Mesenchymal stem cell (in vitro differentiated cells and primary cell): ENCODE results near the gene LTO1.

Source experiments
- DNase-seq: peaks from one replicate; pipeline ENCODE4 v3.0.0-alpha.2; 2013
- H2AFZ ChIP-seq: one replicate; pipeline ENCODE4 v1.6.1; 2013; ENCODE audit warnings: low read depth, mild to moderate bottlenecking, control low read depth, inconsistent platforms, low read length, moderate library complexity
- H2AK5ac ChIP-seq: 2 replicates; pipeline ENCODE4 v1.6.1; 2013; ENCODE audit warnings: low read length, moderate library complexity, mild to moderate bottlenecking, inconsistent platforms; ENCODE audit not compliant: severe bottlenecking
- H2BK120ac ChIP-seq: one replicate; pipeline ENCODE4 v1.6.1; 2013; ENCODE audit warnings: low read depth, mild to moderate bottlenecking, inconsistent platforms, low read length, moderate library complexity
- H2BK12ac ChIP-seq, 2 experiments: one replicate each; pipeline ENCODE4 v1.6.1; 2013; ENCODE audit warnings: inconsistent platforms in 2 of 2, low read length in 2 of 2, mild to moderate bottlenecking in 2 of 2, moderate library complexity in 2 of 2, control low read depth in 1 of 2
- H2BK15ac ChIP-seq: one replicate; pipeline ENCODE4 v1.6.1; 2013; ENCODE audit warnings: mild to moderate bottlenecking, low read depth, inconsistent platforms; ENCODE audit not compliant: poor library complexity, severe bottlenecking
- H2BK5ac ChIP-seq: 2 replicates; pipeline ENCODE4 v1.6.1; 2013; ENCODE audit warnings: low read depth, mild to moderate bottlenecking, low read length, control low read depth, inconsistent platforms; ENCODE audit not compliant: poor library complexity, severe bottlenecking
- H3K14ac ChIP-seq, 2 experiments: one replicate each; pipeline ENCODE4 v1.6.1; 2013; ENCODE audit warnings: inconsistent platforms in 2 of 2, low read length in 2 of 2, control low read depth in 1 of 2, mild to moderate bottlenecking in 1 of 2, moderate library complexity in 1 of 2
- H3K18ac ChIP-seq, 2 experiments: one replicate each; pipeline ENCODE4 v1.6.1; 2013; ENCODE audit warnings: inconsistent platforms in 2 of 2, low read length in 2 of 2, control low read depth in 1 of 2, low read depth in 1 of 2, mild to moderate bottlenecking in 1 of 2
- H3K23ac ChIP-seq, 2 experiments: one replicate each; pipeline ENCODE4 v1.6.1; 2013; ENCODE audit warnings: inconsistent platforms in 2 of 2, low read length in 2 of 2, mild to moderate bottlenecking in 2 of 2, moderate library complexity in 2 of 2, control low read depth in 1 of 2
- H3K27ac ChIP-seq: 2 replicates; pipeline ENCODE4 v1.5.1; 2013; ENCODE audit warnings: mild to moderate bottlenecking, moderate library complexity, low read length, control low read depth, inconsistent platforms; ENCODE audit not compliant: poor library complexity, severe bottlenecking
- H3K27me3 ChIP-seq, 2 experiments: 2 replicates each; pipeline versions ENCODE4 v1.6.1 to v1.7.0; 2013; ENCODE audit warnings: low read length in 2 of 2, mild to moderate bottlenecking in 2 of 2, moderate library complexity in 2 of 2, control low read depth in 1 of 2, inconsistent platforms in 1 of 2; ENCODE audit not compliant: control insufficient read depth in 1 of 2, insufficient read depth in 1 of 2
- H3K36me3 ChIP-seq, 2 experiments: 2 replicates each; pipeline versions ENCODE4 v1.6.1 to v1.7.0; 2013; ENCODE audit warnings: low read length in 2 of 2, control low read depth in 1 of 2, inconsistent platforms in 1 of 2, low read depth in 1 of 2, mild to moderate bottlenecking in 1 of 2; ENCODE audit not compliant: insufficient read depth in 2 of 2, control insufficient read depth in 1 of 2
- H3K4ac ChIP-seq, 2 experiments: one replicate each; pipeline ENCODE4 v1.6.1; 2013; ENCODE audit warnings: inconsistent platforms in 2 of 2, low read length in 2 of 2, mild to moderate bottlenecking in 2 of 2, moderate library complexity in 2 of 2, control low read depth in 1 of 2, low read depth in 1 of 2
- H3K4me1 ChIP-seq: 2 replicates; pipeline ENCODE4 v1.6.1; 2013; ENCODE audit warnings: low read depth, low read length, control low read depth; ENCODE audit not compliant: control insufficient read depth, insufficient read depth
- H3K4me2 ChIP-seq: 2 replicates; pipeline ENCODE4 v1.6.1; 2013; ENCODE audit warnings: low read length, mild to moderate bottlenecking, inconsistent platforms; ENCODE audit not compliant: poor library complexity, severe bottlenecking
- H3K4me3 ChIP-seq, 2 experiments: 2 replicates each; pipeline versions ENCODE4 v1.5.1 to v1.7.0; 2013; ENCODE audit warnings: low read length in 2 of 2, mild to moderate bottlenecking in 2 of 2, control low read depth in 1 of 2, low read depth in 1 of 2; ENCODE audit not compliant: insufficient read depth in 1 of 2
- H3K79me1 ChIP-seq: replicated peaks from 2 replicates; pipeline ENCODE4 v1.6.1; 2013; ENCODE audit warnings: mild to moderate bottlenecking, control low read depth, low read length, inconsistent platforms; ENCODE audit not compliant: poor library complexity, severe bottlenecking
- H3K9ac ChIP-seq: 2 replicates; pipeline ENCODE4 v1.7.0; 2013; ENCODE audit warnings: mild to moderate bottlenecking, low read length, moderate library complexity
- H3K9me3 ChIP-seq: 2 replicates; pipeline ENCODE4 v1.7.0; 2013; ENCODE audit warnings: mild to moderate bottlenecking, low read length; ENCODE audit not compliant: control insufficient read depth
- H4K8ac ChIP-seq: one replicate; pipeline ENCODE4 v1.6.1; 2013; ENCODE audit warnings: inconsistent platforms, mild to moderate bottlenecking, low read length, moderate library complexity
- H4K91ac ChIP-seq: one replicate; pipeline ENCODE4 v1.6.1; 2013; ENCODE audit warnings: mild to moderate bottlenecking, low read length, inconsistent platforms
- WGBS: methylation state at CpG from one replicate; pipeline ENCODE4 v1.1.7; 2013; ENCODE audit warnings: mixed read lengths; 5-methylcytosine and 5-hydroxymethylcytosine counted together

Gene LTO1

GRCh38 chr11:69705901-69706787 is 31.0 kb upstream of the LTO1 start:
- no peaks in the 10 kb centered on the region for H3K9me3 ChIP-seq

DNA sequence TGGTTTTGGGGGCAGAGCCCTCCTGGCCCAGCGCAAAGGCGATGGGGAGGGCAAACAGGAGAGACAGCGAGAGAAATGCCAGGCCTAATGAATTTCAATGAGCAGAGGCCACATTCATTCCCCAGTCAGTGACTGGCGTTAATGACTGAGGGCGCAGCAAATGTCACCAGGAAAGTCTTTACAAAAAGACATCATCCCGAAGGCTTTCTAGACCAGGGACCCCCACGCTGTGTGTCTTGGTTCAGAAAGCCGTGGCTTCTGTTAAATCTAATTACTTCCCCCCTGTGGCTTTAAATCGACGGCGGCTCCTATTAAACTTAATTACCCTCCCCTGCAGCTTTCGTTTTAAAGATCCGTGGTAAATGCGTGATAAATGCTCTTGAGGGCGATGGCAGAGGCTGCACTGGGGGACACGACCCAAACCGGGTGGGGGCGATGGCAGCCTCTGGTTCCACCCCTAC is 30.2 kb upstream of the LTO1 start:
- H4K91ac ChIP-seq: no peak overlapping the region
- DNase-seq: no peak
- no peak overlapping the region for H3K27ac ChIP-seq
- no peak overlapping the region for H3K4me3 ChIP-seq
- 15% methylated on average over 8 of the region's 18 CpGs for WGBS
- no peak overlapping the region for H3K14ac ChIP-seq
- no peaks in the 10 kb centered on the region for H3K36me3 ChIP-seq
- H3K4me1 ChIP-seq: peaks cover 31% of the 10 kb centered on the region
- no peak overlapping the region for H3K4me2 ChIP-seq
- no peak overlapping the region for H3K23ac ChIP-seq
- no peak overlapping the region for H2BK5ac ChIP-seq
- H2BK15ac ChIP-seq: no peak overlapping the region
- no peak overlapping the region for H3K9ac ChIP-seq
- H3K27me3 ChIP-seq: peaks cover 82 to 92% of the 10 kb centered on the region in 2 experiments
- no peak overlapping the region for H2AK5ac ChIP-seq
- no peaks in the 10 kb centered on the region for H3K79me1 ChIP-seq
- no peak overlapping the region for H2AFZ ChIP-seq
- H2BK12ac ChIP-seq: no peak overlapping the region
- no peak overlapping the region for H2BK120ac ChIP-seq
- no peak overlapping the region for H4K8ac ChIP-seq
- H3K9me3 ChIP-seq: no peaks in the 10 kb centered on the region
- no peak overlapping the region for H3K4ac ChIP-seq
- H3K18ac ChIP-seq: no peak overlapping the region

More at GRCh38 chr11:69705901-69706787, 31.0 kb upstream of the LTO1 start:
- Histone ChIP-seq H2BK120ac (no peak overlapping the region), H3K79me1 (no peaks in the 10 kb centered on the region), H3K4ac (no peak overlapping the region), H2BK15ac (no peak overlapping the region), H2BK12ac (no peak overlapping the region), H3K9ac (no peak overlapping the region), H2BK5ac (no peak overlapping the region), H3K23ac (no peak overlapping the region), H3K4me2 (no peak overlapping the region), H2AFZ (no peak overlapping the region), H3K36me3 (no peaks in the 10 kb centered on the region), H2AK5ac (no peak overlapping the region), H4K91ac (no peak overlapping the region), H3K14ac (no peak overlapping the region), H3K27ac (no peak overlapping the region), H4K8ac (no peak overlapping the region), H3K4me3 (no peak overlapping the region), H3K4me1 (peaks cover 25% of the 10 kb centered on the region), H3K27me3 (peaks cover 80 to 87% of the 10 kb centered on the region in 2 experiments), H3K18ac (no peak overlapping the region)
- DNase-seq: no peak
- WGBS: 57% methylated on average over 18 of the region's 20 CpGs

DNA sequence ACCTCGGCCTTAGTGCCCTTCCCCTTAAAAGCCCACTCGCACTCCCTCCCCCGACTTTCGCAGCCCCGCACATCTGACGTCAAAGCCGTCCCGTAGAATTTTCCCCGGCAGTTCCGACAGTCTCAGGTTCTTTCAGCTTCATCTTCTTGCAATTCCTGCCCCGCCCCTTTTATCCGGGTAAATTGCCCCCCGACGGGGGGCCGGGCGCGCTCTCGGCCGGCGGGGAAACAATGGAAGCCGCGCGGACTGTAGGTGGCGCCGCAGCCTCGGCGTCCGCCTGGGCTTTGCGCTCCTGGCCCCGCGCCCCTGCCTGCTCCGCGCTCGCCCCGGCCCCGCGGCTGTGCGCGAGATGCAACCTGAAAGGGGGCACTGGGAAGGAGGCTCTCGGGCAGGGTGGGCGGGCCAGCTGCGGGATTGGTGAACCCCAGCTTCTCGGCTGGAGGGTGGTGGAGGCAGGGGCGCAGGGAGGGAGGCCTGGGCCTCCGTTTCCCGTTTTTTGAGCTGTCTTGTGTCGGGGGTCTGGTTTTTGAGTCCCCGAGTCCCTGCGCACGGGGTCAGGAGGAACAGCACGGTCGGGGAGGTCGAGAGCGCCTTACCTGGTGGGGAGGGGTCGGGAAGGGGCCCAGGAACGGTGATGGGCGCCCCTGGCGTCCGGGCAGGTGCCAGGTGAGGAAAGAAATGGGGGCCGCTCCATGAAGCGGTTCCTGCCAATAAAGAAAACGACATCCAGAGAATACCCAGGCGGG is 29.5 kb upstream of the LTO1 start:
- Histone ChIP-seq H3K79me1 (no peaks in the 10 kb centered on the region), H3K4me2 (peak overlapping the region; percentile 45), H3K4ac (no peak overlapping the region), H2AFZ (no peak overlapping the region), H2BK15ac (no peak overlapping the region), H3K36me3 (no peaks in the 10 kb centered on the region), H3K9me3 (no peaks in the 10 kb centered on the region), H4K8ac (no peak overlapping the region), H3K9ac (no peak overlapping the region), H3K23ac (no peak overlapping the region), H2BK5ac (no peak overlapping the region), H3K14ac (no peak overlapping the region), H2BK12ac (no peak overlapping the region), H3K27me3 (peaks cover 78 to 89% of the 10 kb centered on the region in 2 experiments), H3K27ac (no peak overlapping the region), H4K91ac (no peak overlapping the region), H3K4me1 (peaks cover 31% of the 10 kb centered on the region), H3K4me3 (no peak overlapping the region), H2BK120ac (no peak overlapping the region), H3K18ac (no peak overlapping the region), H2AK5ac (no peak overlapping the region)
- 4% methylated on average over 53 of the region's 63 CpGs for WGBS
- DNase-seq: peak; percentile 33
